ENCODE measurements around the gene PRR30.

PRR30 gene

GRCh38 chr2:27147935-27148334, 8.7 kb upstream of the PRR30 start:
- no peak for DNase-seq
- no peaks in the 10 kb centered on the region for H3K36me3 Mint-ChIP-seq (ENCODE audit: low read depth)
- no peak overlapping the region for H3K4me3 Mint-ChIP-seq
- peaks cover 8% of the 10 kb centered on the region for H3K27me3 Mint-ChIP-seq
- peaks cover 2% of the 10 kb centered on the region for H3K9me3 Mint-ChIP-seq
- peaks cover 3% of the 10 kb centered on the region for H3K4me1 Mint-ChIP-seq (ENCODE audit: low read depth)
- H3K27ac Mint-ChIP-seq = no peak overlapping the region

- peaks cover 3% of the 10 kb centered on the region for H3K9me3 Mint-ChIP-seq
- peaks cover 8% of the 10 kb centered on the region for H3K27me3 Mint-ChIP-seq
- DNase-seq = no peak
- no peak overlapping the region for H3K27ac Mint-ChIP-seq
- H3K36me3 Mint-ChIP-seq (ENCODE audit: low read depth) = no peaks in the 10 kb centered on the region
- H3K4me3 Mint-ChIP-seq = no peak overlapping the region
- H3K4me1 Mint-ChIP-seq (ENCODE audit: low read depth) = no peaks in the 10 kb centered on the region
These were observed 6.5 kb upstream of the PRR30 start for GRCh38 chr2:27145682-27146081.

- H3K27me3 Mint-ChIP-seq = peaks cover 6% of the 10 kb centered on the region
- no peaks in the 10 kb centered on the region for H3K36me3 Mint-ChIP-seq (ENCODE audit: low read depth)
- DNase-seq = no peak
- H3K4me1 Mint-ChIP-seq (ENCODE audit: low read depth) = no peaks in the 10 kb centered on the region
- peaks cover 3% of the 10 kb centered on the region for H3K9me3 Mint-ChIP-seq
- H3K27ac Mint-ChIP-seq = no peak overlapping the region
- no peak overlapping the region for H3K4me3 Mint-ChIP-seq
These were observed 4.1 kb upstream of the PRR30 start for GRCh38 chr2:27143285-27143684.

GRCh38 chr2:27138111-27138510, 1.1 kb downstream of the PRR30 start:
- H3K9me3 Mint-ChIP-seq = peaks cover 3% of the 10 kb centered on the region
- peaks cover 11% of the 10 kb centered on the region for H3K36me3 Mint-ChIP-seq (ENCODE audit: low read depth)
- H3K27ac Mint-ChIP-seq = no peak overlapping the region
- H3K4me3 Mint-ChIP-seq = no peak overlapping the region
- H3K4me1 Mint-ChIP-seq (ENCODE audit: low read depth) = peaks cover 10% of the 10 kb centered on the region
- DNase-seq = no peak
- peaks cover 2% of the 10 kb centered on the region for H3K27me3 Mint-ChIP-seq

GRCh38 chr2:27137322-27137935, 1.8 kb downstream of the PRR30 start:
- Mint-ChIP-seq H3K36me3 (ENCODE audit: low read depth) (peaks cover 18% of the 10 kb centered on the region), H3K4me3 (no peak overlapping the region), H3K27ac (no peak overlapping the region), H3K9me3 (no peaks in the 10 kb centered on the region), H3K27me3 (no peaks in the 10 kb centered on the region), H3K4me1 (ENCODE audit: low read depth) (peaks cover 17% of the 10 kb centered on the region)
- DNase-seq = no peak

- H3K4me1 Mint-ChIP-seq (ENCODE audit: low read depth) = peaks cover 18% of the 10 kb centered on the region
- H3K4me3 Mint-ChIP-seq = no peak overlapping the region
- no peak for DNase-seq
- no peaks in the 10 kb centered on the region for H3K9me3 Mint-ChIP-seq
- peaks cover 25% of the 10 kb centered on the region for H3K36me3 Mint-ChIP-seq (ENCODE audit: low read depth)
- H3K27me3 Mint-ChIP-seq = no peaks in the 10 kb centered on the region
- no peak overlapping the region for H3K27ac Mint-ChIP-seq
These were observed 2.5 kb downstream of the PRR30 start for GRCh38 chr2:27136751-27137150.

GRCh38 chr2:27135478-27135955, 3.7 kb downstream of the PRR30 start:
- no peak for DNase-seq
- Mint-ChIP-seq H3K36me3 (ENCODE audit: low read depth) (peaks cover 37% of the 10 kb centered on the region), H3K4me3 (peak overlapping the region; percentile 93), H3K4me1 (ENCODE audit: low read depth) (peaks cover 18% of the 10 kb centered on the region), H3K27ac (peak overlapping the region; percentile 98), H3K9me3 (no peaks in the 10 kb centered on the region), H3K27me3 (no peaks in the 10 kb centered on the region)

- Mint-ChIP-seq H3K4me3 (peak overlapping the region; percentile 93), H3K9me3 (no peaks in the 10 kb centered on the region), H3K27ac (peak overlapping the region; percentile 98), H3K36me3 (ENCODE audit: low read depth) (peaks cover 43% of the 10 kb centered on the region), H3K4me1 (ENCODE audit: low read depth) (peaks cover 18% of the 10 kb centered on the region), H3K27me3 (no peaks in the 10 kb centered on the region)
- DNase-seq = no peak
These were observed 4.3 kb downstream of the PRR30 start for GRCh38 chr2:27134781-27135477.

- peak within 1 kb of the TSS; percentile 93 for H3K4me3 Mint-ChIP-seq
- no peaks in the 10 kb centered on the region for H3K27me3 Mint-ChIP-seq
- H3K36me3 Mint-ChIP-seq (ENCODE audit: low read depth) = peaks cover 51% of the 10 kb centered on the region
- DNase-seq = peak; percentile 99
- H3K27ac Mint-ChIP-seq = peak within 1 kb of the TSS; percentile 98
- H3K4me1 Mint-ChIP-seq (ENCODE audit: low read depth) = peaks cover 18% of the 10 kb centered on the region
- H3K9me3 Mint-ChIP-seq = no peaks in the 10 kb centered on the region
These were observed 5.1 kb downstream of the PRR30 start, which contains the start of gene PREB for GRCh38 chr2:27133905-27134780. TSS of gene PREB (minus strand) at chr2:27134636. CDS start at chr2:27134421, 215 bp downstream.

- Mint-ChIP-seq H3K27ac (peak overlapping the region; percentile 98), H3K4me1 (ENCODE audit: low read depth) (peaks cover 18% of the 10 kb centered on the region), H3K27me3 (no peaks in the 10 kb centered on the region), H3K4me3 (peak overlapping the region; percentile 93), H3K36me3 (ENCODE audit: low read depth) (peaks cover 58% of the 10 kb centered on the region), H3K9me3 (no peaks in the 10 kb centered on the region)
- peak; percentile 46 for DNase-seq
These were observed 5.9 kb downstream of the PRR30 start for GRCh38 chr2:27133195-27133875.

- DNase-seq = no peak
- Mint-ChIP-seq H3K9me3 (no peaks in the 10 kb centered on the region), H3K27ac (peak overlapping the region; percentile 68), H3K27me3 (no peaks in the 10 kb centered on the region), H3K4me3 (no peak overlapping the region), H3K4me1 (ENCODE audit: low read depth) (peaks cover 18% of the 10 kb centered on the region), H3K36me3 (ENCODE audit: low read depth) (peaks cover 58% of the 10 kb centered on the region)
These were observed 7.8 kb downstream of the PRR30 start for GRCh38 chr2:27131429-27131828.

GRCh38 chr2:27130396-27130795, 8.8 kb downstream of the PRR30 start:
- DNase-seq = no peak
- no peak overlapping the region for H3K4me3 Mint-ChIP-seq
- H3K4me1 Mint-ChIP-seq (ENCODE audit: low read depth) = peaks cover 18% of the 10 kb centered on the region
- H3K27me3 Mint-ChIP-seq = no peaks in the 10 kb centered on the region
- peaks cover 58% of the 10 kb centered on the region for H3K36me3 Mint-ChIP-seq (ENCODE audit: low read depth)
- H3K9me3 Mint-ChIP-seq = no peaks in the 10 kb centered on the region
- peak overlapping the region; percentile 57 for H3K27ac Mint-ChIP-seq

- Mint-ChIP-seq H3K9me3 (no peaks in the 10 kb centered on the region), H3K36me3 (ENCODE audit: low read depth) (peaks cover 55% of the 10 kb centered on the region), H3K27ac (no peak overlapping the region), H3K4me3 (no peak overlapping the region), H3K27me3 (no peaks in the 10 kb centered on the region), H3K4me1 (ENCODE audit: low read depth) (peaks cover 18% of the 10 kb centered on the region)
- DNase-seq = no peak
These were observed 10.3 kb downstream of the PRR30 start for GRCh38 chr2:27128668-27129571.

All from activated T-cell treated with anti-CD3 and anti-CD28 coated beads, Interleukin-2, amount 50 U/mL, for 24 hours (primary cell).